Cerebellar cortex (tissue), 1 donor: Measurements from ENCODE around the gene FBLIM1.
A peak's percentile ranks its signal among the peaks of the same experiment; 100 is the strongest.

ENCODE experiments used
- DNase-seq: peaks from one replicate; pipeline ENCODE4 v3.0.0-alpha.2; 2015; ENCODE audit warnings: low spot score

FBLIM1 gene

DNA sequence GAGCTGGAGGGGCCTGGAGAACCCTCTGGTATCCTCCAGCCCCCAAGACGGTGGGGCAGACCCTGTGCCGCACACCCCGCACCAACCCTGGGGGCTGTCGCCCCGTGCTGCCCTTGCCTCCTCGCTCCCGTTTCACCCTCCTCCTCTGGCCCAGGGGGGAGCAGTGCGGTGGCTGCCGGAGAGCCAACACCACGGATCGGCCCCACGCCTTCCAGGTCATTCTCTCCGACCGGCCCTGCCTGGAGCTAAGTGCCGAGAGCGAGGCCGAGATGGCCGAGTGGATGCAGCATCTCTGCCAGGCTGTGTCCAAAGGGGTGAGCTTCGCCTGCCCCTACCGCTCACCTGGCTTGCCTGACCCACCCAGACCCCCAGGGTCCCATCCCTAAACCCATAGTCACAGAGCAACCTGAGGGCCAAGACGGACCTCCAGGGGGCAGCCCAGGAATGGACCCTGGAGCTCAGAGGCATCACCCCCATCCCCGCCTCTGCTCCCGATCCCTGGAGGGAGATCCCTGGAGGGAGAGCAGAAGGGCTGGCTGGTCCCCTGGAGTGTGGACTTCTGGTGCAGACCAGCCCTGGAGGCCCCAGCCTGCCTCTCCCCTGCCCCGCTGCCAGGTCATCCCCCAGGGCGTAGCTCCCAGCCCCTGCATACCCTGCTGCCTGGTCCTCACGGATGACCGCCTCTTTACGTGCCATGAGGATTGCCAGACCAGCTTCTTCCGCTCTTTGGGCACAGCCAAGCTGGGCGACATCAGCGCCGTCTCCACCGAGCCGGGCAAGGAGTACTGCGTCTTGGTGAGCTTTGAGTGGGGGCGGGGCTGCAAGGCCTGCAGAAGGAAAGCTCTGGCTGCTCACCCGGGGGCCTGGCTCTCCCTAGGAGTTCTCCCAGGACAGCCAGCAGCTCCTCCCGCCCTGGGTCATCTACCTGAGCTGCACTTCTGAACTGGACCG lies 26.6 kb upstream of the FBLIM1 start:
- peak; percentile 57 for DNase-seq

DNA sequence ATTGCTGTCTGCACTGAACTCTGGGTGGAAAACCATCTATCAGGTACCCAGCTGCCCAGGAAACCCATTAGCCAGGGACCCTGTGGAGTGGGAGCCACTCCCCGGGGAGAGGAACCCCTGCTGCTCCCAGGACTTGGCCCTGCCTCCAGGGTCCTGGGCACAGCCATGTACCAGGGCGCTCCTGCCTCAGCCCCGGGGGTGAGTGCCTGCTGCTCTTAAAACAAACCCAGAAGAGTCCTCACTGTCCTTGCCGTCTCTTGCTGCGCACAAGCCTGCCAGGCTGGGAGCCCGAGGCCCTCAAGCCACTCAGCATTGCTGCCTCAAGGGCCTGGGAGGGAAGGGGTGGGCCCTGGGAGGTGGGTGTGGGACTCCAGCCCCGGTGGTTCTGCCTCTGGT lies 25.9 kb upstream of the FBLIM1 start:
- no peak for DNase-seq

DNA sequence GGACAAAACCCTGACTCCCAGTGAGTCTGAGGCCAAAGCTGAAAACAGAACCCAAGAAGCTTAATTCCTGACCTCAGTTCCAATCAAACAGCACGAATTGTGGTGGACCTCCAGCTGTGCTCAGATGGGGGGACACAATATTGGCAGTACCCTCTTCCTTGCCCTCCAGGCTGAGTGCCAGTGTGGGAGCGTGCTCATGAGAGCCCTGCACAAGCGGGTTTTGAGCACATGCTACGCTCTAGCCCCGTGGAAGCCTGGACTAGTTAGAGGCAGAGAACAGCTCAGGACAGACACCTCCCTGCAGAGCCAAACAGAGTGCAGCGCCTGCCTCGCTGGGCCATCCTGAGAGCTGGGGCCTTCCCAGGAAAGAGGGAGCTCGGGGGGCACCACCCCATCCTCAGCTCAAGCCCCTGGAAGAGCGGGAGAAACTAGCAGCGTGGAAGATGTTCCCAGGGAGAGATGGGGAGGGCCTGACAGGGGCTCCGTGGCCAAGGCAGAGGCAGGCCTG lies 25.3 kb upstream of the FBLIM1 start:
- peak; percentile 49 for DNase-seq

DNA sequence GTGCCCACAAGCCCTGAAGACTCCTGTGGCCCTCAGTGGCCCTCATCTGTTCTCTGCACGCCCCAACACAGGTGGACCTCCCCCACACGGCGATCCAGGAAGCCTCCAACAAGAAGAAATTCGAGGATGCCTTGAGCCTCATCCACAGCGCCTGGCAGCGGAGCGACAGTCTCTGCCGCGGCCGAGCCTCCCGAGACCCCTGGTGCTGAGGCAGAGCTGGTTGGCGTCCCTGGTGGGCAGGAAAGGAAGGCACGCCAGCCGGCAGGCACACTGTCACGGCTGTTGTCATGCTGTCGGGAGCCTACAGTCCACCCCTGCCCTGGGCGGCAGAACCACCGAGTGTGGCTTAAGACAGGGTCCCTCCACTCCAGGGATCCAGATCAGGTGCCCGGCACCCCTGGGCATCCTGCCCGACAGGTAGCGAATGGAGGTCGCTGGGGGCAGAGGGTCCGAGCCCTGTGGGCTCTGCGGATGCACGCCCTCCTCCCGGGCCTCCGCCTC lies 24.8 kb upstream of the FBLIM1 start:
- no peak for DNase-seq

DNA sequence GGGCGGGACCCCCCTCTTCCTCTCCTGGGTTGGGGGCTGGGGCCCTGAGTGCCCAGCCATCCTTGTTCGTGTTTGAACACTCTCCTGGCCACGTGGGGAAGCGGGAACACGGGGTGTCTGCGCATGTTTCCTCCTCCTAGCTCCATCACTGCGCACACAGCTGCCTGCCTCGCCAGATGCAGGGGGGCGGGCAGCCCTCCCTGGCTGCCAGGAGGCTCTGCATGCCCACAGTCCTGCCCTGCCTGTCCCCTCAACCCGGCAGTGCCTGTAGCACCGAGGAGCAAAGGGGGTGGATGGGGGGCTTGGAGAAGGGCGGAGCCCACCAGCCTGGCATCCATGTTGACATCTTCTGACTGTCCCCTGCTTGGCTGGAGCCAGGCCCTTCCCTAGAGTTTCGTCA lies 24.3 kb upstream of the FBLIM1 start:
- no peak for DNase-seq

DNA sequence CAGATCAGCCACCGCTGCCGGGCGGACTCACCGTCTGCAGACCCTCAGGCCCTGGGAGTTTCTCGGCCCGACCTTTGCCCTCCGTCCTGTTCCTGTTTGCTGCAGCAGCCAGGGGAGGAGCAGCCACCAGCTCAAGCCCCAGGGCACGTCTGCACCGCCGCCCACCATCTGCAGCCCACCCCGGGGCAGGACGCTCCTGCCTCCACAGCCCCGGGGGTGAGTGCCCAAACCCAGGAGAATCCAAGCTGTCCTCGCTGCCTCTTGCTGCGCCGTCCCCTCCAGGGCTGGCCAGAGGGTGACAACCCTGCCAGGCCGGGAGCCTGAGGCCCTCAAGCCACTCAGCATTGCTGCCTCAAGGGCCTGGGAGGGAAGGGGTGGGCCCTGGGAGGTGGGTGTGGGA lies 23.7 kb upstream of the FBLIM1 start:
- DNase-seq, result no peak

DNA sequence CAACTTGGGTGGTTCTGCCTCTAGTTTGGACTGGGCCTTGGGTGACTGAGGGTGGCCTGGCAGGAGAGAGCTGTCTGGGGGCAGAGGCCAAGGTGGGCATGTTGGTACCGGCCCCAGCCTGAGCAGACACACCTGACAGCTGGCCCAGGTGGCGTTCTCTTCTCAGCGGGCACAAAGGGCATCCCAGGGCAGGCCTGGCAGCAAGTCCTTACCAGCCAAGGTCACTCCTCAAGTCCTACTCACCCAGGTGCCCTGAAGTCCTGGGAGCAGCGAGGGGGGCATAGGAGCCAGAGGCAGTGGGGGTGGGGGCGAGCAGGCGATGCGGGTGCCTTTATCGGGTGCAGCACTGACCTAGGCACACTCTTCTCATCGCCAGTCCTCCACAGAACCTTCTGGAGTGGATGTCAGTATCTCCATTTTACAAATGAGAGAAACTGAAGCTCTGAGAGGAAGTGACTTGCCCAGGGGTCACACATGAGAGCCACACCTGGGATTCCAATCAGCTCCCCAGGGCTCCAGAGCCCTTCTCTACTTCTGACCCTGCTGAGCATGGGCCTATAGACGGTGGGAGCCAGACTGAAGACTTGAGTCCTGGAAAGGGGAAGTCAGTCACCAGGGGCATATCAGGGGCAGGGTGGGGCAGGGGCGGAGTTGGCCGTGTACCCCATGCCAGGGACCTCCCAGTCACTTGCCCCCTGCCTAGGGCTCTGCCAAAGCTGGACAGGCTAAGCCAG lies 23.1 kb upstream of the FBLIM1 start:
- DNase-seq, result no peak

DNA sequence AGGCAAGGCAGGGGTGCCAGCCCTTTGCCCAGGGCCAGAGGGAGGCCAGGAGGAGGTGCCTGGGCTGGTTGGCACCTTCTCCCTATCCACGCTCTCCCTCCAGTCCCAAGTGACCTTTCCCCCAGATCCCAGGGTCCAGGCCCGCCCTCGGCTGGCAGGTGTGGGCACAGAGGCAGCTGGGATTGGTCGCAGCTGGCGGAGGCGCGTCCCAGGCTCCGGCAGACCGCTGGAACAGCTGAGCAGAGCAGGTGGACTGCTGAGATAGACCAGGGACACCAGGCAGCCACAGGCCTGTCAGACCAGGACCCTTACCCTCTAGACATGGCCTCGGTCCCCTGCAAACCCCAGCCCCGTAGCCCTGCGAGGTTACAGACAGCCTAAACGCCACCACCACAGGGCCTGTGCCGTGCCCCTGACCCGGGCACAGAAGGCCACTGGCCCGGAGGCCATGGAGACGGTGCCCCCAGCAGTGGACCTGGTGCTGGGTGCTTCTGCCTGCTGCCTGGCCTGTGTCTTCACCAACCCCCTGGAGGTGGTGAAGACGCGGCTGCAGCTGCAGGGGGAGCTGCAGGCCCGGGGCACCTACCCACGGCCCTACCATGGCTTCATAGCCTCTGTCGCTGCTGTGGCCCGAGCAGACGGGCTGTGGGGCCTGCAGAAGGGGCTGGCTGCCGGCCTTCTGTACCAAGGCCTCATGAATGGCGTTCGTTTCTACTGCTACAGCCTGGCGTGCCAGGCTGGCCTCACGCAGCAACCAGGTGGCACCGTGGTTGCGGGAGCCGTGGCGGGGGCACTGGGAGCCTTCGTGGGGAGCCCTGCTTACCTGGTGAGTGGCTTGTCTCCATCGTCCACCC lies 22.3 kb upstream of the FBLIM1 start, which contains the start of gene SLC25A34:
Gene SLC25A34, plus strand, starts transcription at position 221 of the 854 bp plus-strand sequence. Its CDS starts 228 bp downstream, at position 449.
- DNase-seq, result no peak

DNA sequence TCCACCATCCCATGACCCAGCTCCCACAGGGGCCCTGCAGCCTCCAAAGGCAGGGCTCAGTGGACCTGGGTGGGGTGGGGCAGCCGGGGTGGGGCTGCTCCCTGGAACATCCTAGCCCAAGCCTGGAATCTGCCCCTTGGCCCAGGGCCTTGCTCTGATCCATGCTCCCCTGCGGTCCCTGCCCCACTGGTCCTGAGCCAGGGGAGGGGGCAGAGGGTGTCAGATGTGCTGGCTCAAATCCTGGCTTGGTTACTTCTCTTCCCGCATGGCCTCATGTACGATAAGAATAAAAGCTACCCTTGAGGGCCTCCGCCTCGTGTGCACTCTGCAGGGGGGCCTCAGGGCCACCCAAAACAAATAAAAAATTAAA lies 21.7 kb upstream of the FBLIM1 start:
- DNase-seq, result no peak

DNA sequence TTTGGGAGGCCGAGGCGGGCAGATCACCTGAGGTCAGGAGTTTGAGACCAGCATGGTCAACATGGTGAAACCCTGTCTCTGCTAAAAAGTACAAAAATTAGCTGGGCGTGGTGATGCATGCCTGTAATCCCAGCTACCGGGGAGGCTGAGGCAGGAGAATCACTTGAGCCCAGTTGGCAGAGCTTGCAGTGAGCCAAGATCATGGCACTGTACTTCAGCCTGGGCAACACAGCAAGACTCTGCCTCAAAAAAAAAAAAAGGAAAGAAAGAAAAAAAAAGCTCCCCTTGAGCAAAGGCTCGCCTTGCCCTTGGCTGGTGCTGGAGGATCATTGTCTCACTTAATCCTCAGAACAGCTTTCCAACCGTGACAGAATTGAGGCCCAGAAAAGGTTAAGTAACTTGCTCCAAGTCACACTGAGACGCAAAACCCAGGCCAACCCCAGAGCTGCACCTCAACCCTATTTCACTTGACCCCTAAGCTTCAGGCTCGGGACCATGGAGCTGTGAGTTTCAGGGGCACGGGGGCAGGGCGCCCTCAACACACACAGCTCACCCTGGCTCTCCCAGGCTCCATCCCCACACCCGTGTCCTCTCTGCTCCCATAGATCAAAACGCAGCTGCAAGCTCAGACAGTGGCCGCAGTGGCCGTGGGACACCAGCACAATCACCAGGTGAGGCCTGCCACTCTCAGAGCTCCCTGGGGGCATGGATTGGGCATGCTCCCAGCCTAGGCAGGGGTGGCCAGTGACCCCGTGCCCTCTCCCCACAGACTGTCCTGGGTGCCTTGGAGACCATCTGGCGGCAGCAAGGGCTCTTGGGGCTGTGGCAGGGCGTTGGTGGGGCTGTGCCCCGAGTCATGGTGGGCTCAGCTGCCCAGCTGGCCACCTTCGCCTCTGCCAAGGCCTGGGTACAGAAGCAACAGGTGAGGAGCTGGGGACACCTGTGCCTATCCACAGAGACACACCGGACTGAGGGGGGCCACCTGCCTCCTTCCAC lies 21.0 kb upstream of the FBLIM1 start:
- no peak for DNase-seq

DNA sequence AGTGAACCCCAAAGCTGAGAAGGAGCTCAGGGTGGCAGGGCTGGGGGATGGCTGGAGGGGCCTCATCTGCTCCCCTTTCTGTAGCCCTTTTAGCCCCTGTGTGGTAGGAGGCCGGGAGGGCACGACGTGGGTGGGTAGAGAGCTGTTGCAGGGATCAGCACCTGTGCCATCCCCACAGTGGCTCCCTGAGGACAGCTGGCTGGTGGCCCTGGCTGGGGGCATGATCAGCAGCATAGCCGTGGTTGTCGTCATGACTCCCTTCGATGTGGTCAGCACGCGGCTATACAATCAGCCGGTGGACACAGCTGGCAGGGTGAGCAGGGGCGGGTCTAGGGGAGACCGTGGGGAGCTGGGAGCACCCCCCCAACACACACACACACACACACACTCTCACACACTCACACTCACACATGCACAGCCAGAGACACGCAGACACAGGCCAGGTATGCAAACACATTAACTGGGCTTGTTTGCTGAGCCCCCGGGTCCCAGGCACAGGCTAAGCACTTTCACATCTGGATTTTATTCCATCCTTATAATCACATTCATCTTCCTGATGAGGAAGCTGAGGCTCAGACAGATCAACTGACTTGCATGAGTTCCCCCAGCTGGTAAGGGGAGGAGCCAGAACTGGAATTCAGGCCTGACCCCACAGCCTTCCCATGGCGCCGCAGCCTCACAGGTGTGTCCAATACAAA lies 20.0 kb upstream of the FBLIM1 start:
- no peak for DNase-seq

DNA sequence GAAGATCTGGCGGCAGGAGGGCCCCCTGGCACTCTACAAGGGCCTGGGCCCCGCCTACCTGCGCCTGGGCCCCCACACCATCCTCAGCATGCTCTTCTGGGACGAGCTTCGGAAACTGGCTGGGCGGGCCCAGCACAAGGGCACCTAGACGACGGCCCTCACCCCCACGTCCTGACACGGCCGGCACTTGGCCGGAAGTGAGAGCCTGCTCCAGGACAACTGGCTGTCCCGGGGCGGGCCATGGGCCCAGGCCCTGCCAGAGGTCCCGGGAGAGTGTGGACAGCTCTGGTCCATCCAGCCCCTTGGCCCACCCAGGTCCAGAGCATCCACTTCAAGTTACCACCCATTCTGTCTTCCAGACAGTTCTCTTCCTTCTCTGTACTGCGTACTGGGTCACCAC lies 19.3 kb upstream of the FBLIM1 start:
- DNase-seq, result no peak

DNA sequence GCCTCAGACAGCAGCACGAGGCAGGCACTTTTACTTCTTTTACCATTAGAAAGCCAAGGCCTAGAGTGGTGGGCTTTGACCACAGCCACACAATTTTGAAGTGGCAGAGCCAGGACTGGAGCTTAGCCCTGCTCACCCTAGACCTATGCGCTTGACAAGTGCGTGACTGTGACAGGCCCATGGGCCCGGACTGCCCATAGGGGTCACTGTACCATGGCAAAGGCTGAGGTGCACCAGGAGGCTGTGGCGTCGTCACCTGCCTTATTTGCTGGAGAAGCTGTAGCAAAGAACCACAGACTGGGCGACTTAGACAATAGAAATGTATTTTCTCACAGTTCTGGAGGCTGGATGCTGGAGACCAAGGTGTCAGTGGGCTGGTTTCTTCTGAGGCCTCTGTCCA lies 18.9 kb upstream of the FBLIM1 start:
- DNase-seq, result peak; percentile 22

DNA sequence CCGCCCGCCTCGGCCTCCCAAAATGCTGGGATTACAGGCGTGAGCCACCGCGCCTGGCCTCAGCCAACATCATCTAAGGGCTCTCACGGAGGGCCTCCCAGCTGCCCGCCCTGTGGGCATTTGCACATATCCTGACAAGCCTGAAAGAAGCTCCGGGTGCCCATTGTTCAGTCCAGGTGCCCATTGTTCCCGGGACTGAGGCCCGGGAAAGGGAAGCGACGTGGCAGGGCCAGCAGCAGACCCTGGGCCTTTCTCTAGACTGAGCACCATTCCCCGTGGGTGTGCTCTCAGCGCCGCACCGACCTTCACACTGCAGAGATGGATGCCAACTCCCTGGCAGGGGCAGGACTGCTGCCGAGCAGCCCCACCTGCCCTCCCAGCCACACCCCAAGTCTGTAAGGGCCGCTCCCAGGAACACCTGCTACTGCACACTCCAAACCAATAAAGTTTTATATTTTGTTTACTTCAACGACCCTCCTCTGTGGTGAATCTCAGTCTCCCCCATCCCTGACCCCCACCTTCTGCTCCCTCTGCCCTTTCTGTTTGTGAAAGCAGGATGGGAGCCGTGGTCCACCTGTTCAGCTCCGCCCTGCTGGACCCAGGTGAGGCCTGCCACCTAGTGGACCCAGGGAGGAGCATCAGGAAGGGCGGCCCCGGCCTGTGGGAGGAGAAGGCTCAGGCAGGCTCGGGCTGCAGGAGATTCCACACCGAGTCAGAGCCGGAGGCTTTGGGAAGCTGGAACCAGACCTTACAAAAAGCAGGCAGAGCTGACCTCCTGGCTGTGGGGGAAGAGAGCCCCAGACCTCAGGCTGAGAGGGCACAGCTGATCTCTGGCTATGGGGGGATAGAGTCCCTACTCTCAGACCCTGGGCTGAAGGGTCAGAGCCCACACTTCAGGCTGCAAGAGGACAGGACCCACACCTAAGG lies 17.4 kb upstream of the FBLIM1 start:
- DNase-seq, result peak; percentile 91

DNA sequence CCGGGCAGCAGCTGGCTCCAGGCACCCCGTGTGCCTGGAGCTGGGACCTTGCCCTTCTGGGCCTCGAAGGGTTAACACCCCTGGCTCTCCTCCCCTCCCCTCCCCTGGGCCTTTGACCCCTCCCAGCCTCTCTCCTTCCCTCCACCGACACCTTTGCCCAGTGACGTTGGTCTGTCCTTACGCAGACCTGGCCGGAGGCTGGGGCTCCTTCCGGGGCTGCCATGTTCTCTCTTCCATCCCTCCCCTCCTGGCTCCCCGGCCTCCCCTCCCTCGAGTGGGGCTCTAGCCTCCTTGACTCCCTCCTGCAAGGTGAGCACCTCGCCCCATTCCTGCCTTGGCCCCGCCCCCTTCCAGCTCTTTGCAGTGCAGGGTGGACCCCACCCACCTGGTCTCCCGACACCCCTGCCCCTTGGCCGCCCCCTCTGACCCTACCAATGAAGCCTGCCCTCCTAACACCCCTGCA lies 16.2 kb upstream of the FBLIM1 start, which contains the start of gene TMEM82:
Gene TMEM82, plus strand, starts transcription at position 161 of the 463 bp plus-strand sequence. Its CDS starts 61 bp downstream, at position 222.
- DNase-seq, result no peak

DNA sequence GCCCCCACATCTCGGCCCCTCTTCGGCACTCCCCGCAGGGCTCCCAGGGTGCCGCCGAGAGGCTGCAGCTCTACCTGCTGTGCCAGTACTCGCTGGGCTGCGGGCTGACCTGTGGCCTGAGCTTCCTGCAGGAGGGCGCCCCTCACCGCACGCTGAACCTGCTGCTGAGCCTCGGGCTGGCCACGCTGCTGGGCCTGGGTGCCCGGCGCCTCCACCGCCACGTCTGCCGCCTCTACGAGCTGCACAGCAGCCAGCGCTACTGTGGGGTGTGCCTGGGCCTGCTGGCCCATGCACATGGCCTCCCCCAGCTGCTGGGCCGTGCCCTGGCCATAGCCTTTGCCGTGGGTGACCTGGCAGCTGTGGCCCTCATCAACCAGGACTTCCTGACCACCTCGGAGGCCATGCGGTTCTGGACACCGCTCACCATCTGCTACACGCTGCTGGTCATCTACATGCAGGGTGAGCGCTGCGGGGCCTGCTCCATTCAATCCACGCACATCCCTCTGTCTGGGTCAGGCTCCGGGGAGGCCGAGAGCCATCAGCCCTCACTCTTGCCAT lies 14.4 kb upstream of the FBLIM1 start:
- DNase-seq, result no peak

DNA sequence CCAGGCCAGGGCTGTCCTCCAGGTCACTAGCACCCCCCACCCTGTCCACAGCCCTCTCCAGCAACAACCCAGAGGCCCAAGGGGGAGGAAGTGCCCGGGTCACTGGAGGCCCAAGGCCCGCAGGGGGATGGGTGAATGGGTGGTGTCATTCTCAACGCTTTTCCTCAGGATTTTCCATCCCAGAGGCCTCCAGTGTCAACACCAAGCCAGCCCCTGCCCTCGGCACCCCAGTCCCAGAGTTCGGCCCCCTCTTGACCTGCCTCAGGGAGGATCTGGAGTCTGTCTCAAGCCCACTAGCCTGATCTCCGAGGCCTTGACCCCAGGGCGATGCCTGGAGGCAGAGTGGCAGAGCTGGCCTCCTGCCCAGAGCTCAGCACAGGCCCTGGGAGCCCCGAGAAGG lies 11.2 kb upstream of the FBLIM1 start:
- DNase-seq, result no peak

DNA sequence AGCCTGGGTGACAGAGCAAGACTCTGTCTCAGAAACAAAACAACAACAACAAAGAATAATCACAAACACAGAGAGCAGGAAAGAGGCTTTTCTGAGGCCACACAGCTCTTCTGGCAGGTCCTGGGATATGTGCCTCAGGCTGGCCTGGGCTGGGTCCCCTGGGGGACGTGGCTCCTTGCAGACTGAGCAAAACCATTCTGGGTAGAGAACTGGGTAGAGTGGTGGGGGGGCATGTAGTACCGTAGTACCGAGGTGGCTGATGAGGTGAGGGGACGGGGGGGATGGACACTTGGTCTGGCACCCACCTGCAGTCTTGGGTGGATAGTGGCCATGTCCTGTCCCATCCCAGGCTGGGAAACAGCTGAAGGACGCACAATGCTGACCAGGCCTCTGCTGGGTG lies 10.3 kb upstream of the FBLIM1 start:
- DNase-seq, result no peak
